Mammary epithelial cell (primary cell): ENCODE results near the gene FSD1.

Experiments
- CTCF ChIP-seq, 2 donors: IDR thresholded peaks in 1 of 2; conservative IDR thresholded peaks in 1 of 2; 2 replicates each; pipeline ENCODE4 v1.5.1; 2011 to 2012; ENCODE audit warnings: inconsistent platforms in 2 of 2, low read length in 2 of 2, mild to moderate bottlenecking in 2 of 2, control low read depth in 1 of 2, low read depth in 1 of 2; ENCODE audit not compliant: insufficient read depth in 1 of 2; ENCODE audit errors: extremely low read depth in 1 of 2
- EZH2 ChIP-seq: IDR thresholded peaks from 2 replicates; pipeline ENCODE4 v1.6.1; 2012; ENCODE audit warnings: low read length, inconsistent platforms, borderline replicate concordance

GRCh38 chr19:4305659-4306058, 1.3 kb downstream of the FSD1 start:
- no peak for TF ChIP-seq EZH2
- TF ChIP-seq CTCF (conservative IDR thresholded peaks at IDR 0.05 in 1 of 2, IDR thresholded peaks at IDR 0.05 in 1 of 2; ENCODE audit: extremely low read depth in 1 of 2, insufficient read depth in 1 of 2, low read depth in 1 of 2, low read length in 2 of 2), result no peak
